Common myeloid progenitor, CD34-positive (primary cell): ENCODE data around the gene PHKB.
A peak's percentile ranks its signal among the peaks of the same experiment; 100 is the strongest.

Experiments used
- CTCF ChIA-PET: fragments of 350-600 bp; sonication (Branson Sonifier 250); formaldehyde crosslinking; loops from one replicate; lab custom pipeline; 2021; ENCODE audit warnings: antibody characterized with exemption; lab: Charles Lee
- POLR2A ChIA-PET: fragments of 350-600 bp; sonication (Branson Sonifier 250); formaldehyde crosslinking; loops from one replicate; lab custom pipeline; 2021; ENCODE audit warnings: antibody characterized with exemption; lab: Charles Lee
- DNase-seq, 3 donors: peaks; one replicate each; pipeline versions ENCODE4 v3.0.0 to v3.0.0-alpha.2; 2013
- H3K27ac ChIP-seq, 2 experiments: 1 replicate in 1 of 2; 2 replicates in 1 of 2; pipeline ENCODE4 v1.7.0; 2013; ENCODE audit warnings: inconsistent platforms in 2 of 2, low read length in 2 of 2, mild to moderate bottlenecking in 2 of 2, low read depth in 1 of 2, moderate library complexity in 1 of 2; ENCODE audit not compliant: severe bottlenecking in 2 of 2, insufficient read depth in 1 of 2, poor library complexity in 1 of 2
- H3K27me3 ChIP-seq, 5 experiments: replicated peaks in 2 of 5; 1 replicate in 3 of 5; 2 replicates in 2 of 5; pipeline versions ENCODE4 v1.6.1 to v1.7.0; 2013; ENCODE audit warnings: low read length in 4 of 5, mild to moderate bottlenecking in 2 of 5, moderate library complexity in 2 of 5, inconsistent platforms in 1 of 5; ENCODE audit not compliant: insufficient read depth in 5 of 5, control insufficient read depth in 4 of 5
- H3K36me3 ChIP-seq, 4 experiments: 1 replicate in 2 of 4; 2 replicates in 2 of 4; pipeline versions ENCODE4 v1.6.1 to v1.7.0; 2013; ENCODE audit warnings: low read length in 3 of 4, control low read depth in 1 of 4, mild to moderate bottlenecking in 1 of 4; ENCODE audit not compliant: control insufficient read depth in 4 of 4, insufficient read depth in 4 of 4
- H3K4me1 ChIP-seq, 4 experiments: 1 replicate in 3 of 4; 2 replicates in 1 of 4; pipeline versions ENCODE4 v1.6.1 to v1.7.1; 2013; ENCODE audit warnings: low read length in 3 of 4, mild to moderate bottlenecking in 3 of 4, control low read depth in 1 of 4, inconsistent platforms in 1 of 4, moderate library complexity in 1 of 4; ENCODE audit not compliant: control insufficient read depth in 4 of 4, insufficient read depth in 4 of 4; ENCODE audit errors: control extremely low read depth in 1 of 4
- H3K4me3 ChIP-seq, 7 experiments: 1 replicate in 4 of 7; 2 replicates in 3 of 7; pipeline versions ENCODE4 v1.5.1 to v1.7.0; 2013; ENCODE audit warnings: mild to moderate bottlenecking in 7 of 7, low read length in 6 of 7, moderate library complexity in 6 of 7, inconsistent platforms in 2 of 7, low read depth in 2 of 7, control low read depth in 1 of 7; ENCODE audit not compliant: insufficient read depth in 4 of 7, control insufficient read depth in 1 of 7; ENCODE audit errors: extremely low read depth in 1 of 7
- H3K9me3 ChIP-seq, 5 experiments: 1 replicate in 4 of 5; 2 replicates in 1 of 5; pipeline versions ENCODE4 v1.6.1 to v1.7.1; 2013; ENCODE audit warnings: low read length in 4 of 5, mild to moderate bottlenecking in 2 of 5, inconsistent platforms in 1 of 5, low read depth in 1 of 5, moderate library complexity in 1 of 5; ENCODE audit not compliant: control insufficient read depth in 4 of 5, insufficient read depth in 2 of 5; ENCODE audit errors: control extremely low read depth in 1 of 5
- WGBS: methylation state at CpG from one replicate; pipeline ENCODE4 v1.1.5; 2013; ENCODE audit not compliant: insufficient coverage; 5-methylcytosine and 5-hydroxymethylcytosine counted together

The PHKB gene

GRCh38 chr16:47699106-47699505, 238.0 kb downstream of the PHKB start:
- Histone ChIP-seq H3K4me3 (no peak overlapping the region), H3K9me3 (peaks cover 0 to 3% (median 2%) of the 10 kb centered on the region in 5 experiments), H3K27me3 (no peaks in the 10 kb centered on the region), H3K27ac (no peak overlapping the region), H3K4me1 (peaks cover 0 to 6% (median 0%) of the 10 kb centered on the region in 4 experiments), H3K36me3 (peaks cover 19 to 58% (median 38%) of the 10 kb centered on the region in 4 experiments)
- ChIA-PET POLR2A (no interaction called here), CTCF (interaction anchor here (1.3 kb wide), 1 partner anchor 10 kb away, joined by 4 read pairs; no protein-coding TSS in a partner anchor)
- peak in 1 of 3 donors; percentile 6 for DNase-seq
- 91% methylated on average over 4 of the region's 5 CpGs for WGBS

DNA sequence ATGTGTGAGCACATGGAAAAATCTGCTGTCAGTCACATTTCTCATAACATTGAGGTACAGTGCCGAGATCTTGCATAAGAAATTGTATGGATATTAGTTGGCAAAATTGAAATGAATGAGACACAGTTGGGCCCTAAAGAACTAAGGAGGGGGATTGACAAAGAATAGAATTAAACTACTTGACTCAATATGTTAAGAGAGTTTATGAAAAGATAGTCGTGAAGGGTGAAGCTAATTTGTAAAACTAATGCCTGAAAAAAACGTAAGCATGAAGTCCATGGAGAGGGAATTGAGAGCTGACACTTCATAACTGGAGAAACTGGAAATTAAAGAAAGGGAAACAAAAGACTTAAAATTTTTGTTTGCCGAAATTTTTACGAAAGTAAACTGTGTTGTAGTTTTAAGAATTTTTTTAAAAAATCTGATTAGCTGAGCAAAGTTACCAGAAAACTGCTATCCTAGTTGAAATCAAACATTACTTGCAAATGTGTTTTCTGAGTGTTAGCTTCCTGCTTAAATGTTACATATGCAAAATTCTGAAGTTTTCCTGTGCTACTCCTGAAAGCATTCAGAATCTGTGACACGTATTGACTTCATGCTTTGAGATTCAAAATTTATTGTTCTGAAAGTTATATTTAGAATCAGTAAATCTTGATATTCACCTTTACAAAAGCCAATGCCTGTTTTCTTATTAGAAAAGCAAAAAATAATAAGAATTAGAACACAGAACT, 239.9 kb downstream of the PHKB start:
- Histone ChIP-seq H3K4me1 (peaks cover 0 to 6% (median 0%) of the 10 kb centered on the region in 4 experiments), H3K36me3 (peaks cover 19 to 40% (median 27%) of the 10 kb centered on the region in 4 experiments), H3K9me3 (peaks cover 0 to 3% (median 2%) of the 10 kb centered on the region in 5 experiments), H3K27me3 (no peaks in the 10 kb centered on the region), H3K4me3 (no peak overlapping the region), H3K27ac (no peak overlapping the region)
- CTCF ChIA-PET, result no interaction called here
- WGBS, result 70% methylated on average over 4 of the region's 6 CpGs
- no peak for DNase-seq
- POLR2A ChIA-PET, result no interaction called here

DNA sequence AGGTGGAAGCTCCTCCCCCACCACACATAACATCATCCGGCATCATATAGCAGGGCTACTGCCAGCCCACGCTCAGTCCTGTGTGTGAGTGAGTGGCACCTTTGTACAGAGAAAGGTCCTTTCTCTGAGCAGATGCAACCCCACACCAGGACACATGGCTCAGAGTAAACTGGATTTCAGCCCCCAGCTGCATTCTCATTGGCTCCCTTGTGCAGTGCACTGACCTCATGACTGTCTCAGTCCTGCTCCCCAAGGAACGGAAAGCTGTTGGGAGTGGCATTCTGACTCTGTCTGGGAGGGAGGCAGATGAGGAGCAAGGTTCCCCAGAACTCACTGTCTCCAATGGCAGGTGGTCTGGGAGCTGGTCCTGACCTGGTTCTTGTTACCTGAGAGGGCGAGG, 244.1 kb downstream of the PHKB start:
- H3K27ac ChIP-seq, result no peak overlapping the region
- no peaks in the 10 kb centered on the region for H3K27me3 ChIP-seq
- H3K36me3 ChIP-seq, result peaks cover 0 to 5% (median 2%) of the 10 kb centered on the region in 4 experiments
- WGBS, result 100% methylated on average over 2 of the region's 4 CpGs
- ChIA-PET POLR2A (no interaction called here), CTCF (no interaction called here)
- H3K4me3 ChIP-seq, result no peak overlapping the region
- H3K9me3 ChIP-seq, result no peaks in the 10 kb centered on the region
- DNase-seq, result no peak
- H3K4me1 ChIP-seq, result no peaks in the 10 kb centered on the region

GRCh38 chr16:47711809-47712208, 250.7 kb downstream of the PHKB start:
- H3K36me3 ChIP-seq, result no peaks in the 10 kb centered on the region
- H3K27me3 ChIP-seq, result no peaks in the 10 kb centered on the region
- no peak overlapping the region for H3K4me3 ChIP-seq
- no peak for DNase-seq
- WGBS, result no CpG with 5 or more reads among the region's 4 CpGs
- CTCF ChIA-PET, result no interaction called here
- H3K4me1 ChIP-seq, result peaks cover 0 to 3% (median 0%) of the 10 kb centered on the region in 4 experiments
- H3K27ac ChIP-seq, result no peak overlapping the region
- POLR2A ChIA-PET, result no interaction called here
- no peaks in the 10 kb centered on the region for H3K9me3 ChIP-seq

- Histone ChIP-seq H3K4me3 (no peak overlapping the region), H3K4me1 (peaks cover 0 to 3% (median 0%) of the 10 kb centered on the region in 4 experiments), H3K9me3 (no peaks in the 10 kb centered on the region), H3K27me3 (no peaks in the 10 kb centered on the region), H3K27ac (no peak overlapping the region), H3K36me3 (no peaks in the 10 kb centered on the region)
- ChIA-PET POLR2A (no interaction called here), CTCF (no interaction called here)
- peak in 1 of 3 donors; percentile 7 for DNase-seq
- 87% methylated on average over 12 of the region's 17 CpGs for WGBS
Observed at GRCh38 chr16:47712276-47713224, 251.4 kb downstream of the PHKB start.

DNA sequence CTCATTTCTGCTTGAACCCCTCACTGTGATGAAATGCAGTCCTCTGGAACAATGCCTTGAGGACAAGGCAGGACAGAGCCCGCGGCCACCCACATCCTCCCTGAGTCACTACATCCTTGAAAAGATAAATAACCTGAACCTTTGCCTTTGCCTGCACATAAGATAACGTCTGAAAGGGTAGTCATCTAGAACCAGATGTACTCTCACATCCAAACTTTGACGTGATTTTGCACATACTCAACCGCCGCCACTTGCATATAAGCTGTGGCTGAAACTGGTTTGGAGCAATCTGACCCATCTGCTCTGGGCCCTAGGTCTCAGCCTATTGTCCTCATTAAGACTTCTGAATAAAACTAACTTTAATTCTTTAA, 252.1 kb downstream of the PHKB start:
- Histone ChIP-seq H3K27me3 (no peaks in the 10 kb centered on the region), H3K4me1 (peaks cover 0 to 3% (median 0%) of the 10 kb centered on the region in 4 experiments), H3K27ac (no peak overlapping the region), H3K9me3 (no peaks in the 10 kb centered on the region), H3K4me3 (no peak overlapping the region), H3K36me3 (no peaks in the 10 kb centered on the region)
- DNase-seq, result peak; percentile 3 to 71 (median 53)
- ChIA-PET CTCF (no interaction called here), POLR2A (no interaction called here)
- WGBS, result 37% methylated on average over 6 of the region's 6 CpGs
